Thoracic aorta (tissue), 2 donors: ENCODE measurements around the gene MBTPS1. TPM values are rescaled to one million over a fixed set of nuclear protein-coding genes. Genes with fewer than 3 reads are reported as not detected.

Experiments
- ATAC-seq: fragments of 150-250 bp; one replicate; pipeline ENCODE4 v1.8.0; 2017; ENCODE audit warnings: low read depth; ENCODE audit not compliant: insufficient number of reproducible peaks, low FRiP score
- DNase-seq: peaks from one replicate; pipeline ENCODE4 v3.0.0-alpha.2; 2020; ENCODE audit warnings: low spot score
- H3K27ac ChIP-seq, 2 donors: fragments of 200-600 bp; sonication (generic); 1 replicate in 1 of 2; 2 replicates in 1 of 2; pipeline ENCODE4 v1.5.1; 2016; ENCODE audit warnings: mild to moderate bottlenecking in 2 of 2, moderate library complexity in 2 of 2
- H3K27me3 ChIP-seq: fragments of 200-600 bp; sonication (generic); replicated peaks from 2 replicates; pipeline ENCODE4 v1.6.0; 2016; ENCODE audit warnings: mild to moderate bottlenecking; ENCODE audit not compliant: insufficient read depth
- H3K36me3 ChIP-seq: fragments of 200-600 bp; sonication (generic); one replicate; pipeline ENCODE4 v1.5.1; 2016
- H3K4me1 ChIP-seq, 2 donors: fragments of 200-600 bp; sonication (generic); 1 replicate in 1 of 2; 2 replicates in 1 of 2; pipeline versions ENCODE4 v1.5.1 to v1.6.0; 2016; ENCODE audit warnings: low read depth in 2 of 2, mild to moderate bottlenecking in 1 of 2; ENCODE audit not compliant: control insufficient read depth in 1 of 2
- H3K4me3 ChIP-seq: fragments of 200-600 bp; sonication (generic); 2 replicates; pipeline ENCODE4 v1.5.1; 2016; ENCODE audit warnings: mild to moderate bottlenecking
- H3K9me3 ChIP-seq: fragments of 200-600 bp; sonication (generic); 2 replicates; pipeline ENCODE4 v1.5.1; 2016
- total RNA-seq, 2 donors: library from RNA; depleted of rRNA; stranded (reverse); fragments of >200 nt; gene quantifications; one replicate each; pipeline versions ENCODE4 v1.1.0 to v1.2.3, GENCODE V29; 2016
- TF ChIP-seq, protein P1 (sequence below): fragments of 200-600 bp; sonication (generic); IDR thresholded peaks from one replicate; pipeline ENCODE4 v1.5.1; 2019; ENCODE audit warnings: antibody characterized with exemption

The MBTPS1 gene
- total RNA-seq, 2 donors from 2014 or later = 91.9 to 98.2 TPM

DNA sequence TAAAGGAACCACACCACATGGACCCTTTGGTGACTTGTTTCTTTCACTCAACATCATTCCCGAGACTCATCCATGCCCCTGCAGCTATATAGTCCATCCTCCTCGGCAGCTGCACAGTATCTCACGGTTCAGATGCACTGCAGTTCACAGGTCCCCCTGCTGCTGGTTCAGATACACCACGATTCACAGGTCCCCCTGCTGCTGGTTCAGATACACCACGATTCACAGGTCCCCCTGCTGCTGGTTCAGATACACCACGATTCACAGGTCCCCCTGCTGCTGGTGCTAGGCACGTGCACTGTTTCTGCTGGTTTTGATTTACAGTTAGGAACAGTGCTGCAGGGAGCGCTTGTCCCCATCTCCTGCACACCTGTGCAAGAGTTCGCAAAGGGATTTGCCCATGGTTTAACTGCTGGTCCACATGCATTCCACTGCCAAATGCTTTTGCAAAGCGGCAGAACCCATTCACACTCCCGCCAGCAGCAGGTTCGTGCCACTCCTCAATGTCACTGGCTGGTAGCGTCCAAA, 24.5 kb upstream of the MBTPS1 start:
- Histone ChIP-seq H3K27me3 (no peaks in the 10 kb centered on the region), H3K9me3 (no peaks in the 10 kb centered on the region), H3K36me3 (no peaks in the 10 kb centered on the region), H3K4me1 (peaks cover 3 to 13% of the 10 kb centered on the region in 2 donors), H3K27ac (no peak overlapping the region), H3K4me3 (no peak overlapping the region)
- ATAC-seq (no peak), DNase-seq (no peak)
- TF ChIP-seq, protein P1, sequence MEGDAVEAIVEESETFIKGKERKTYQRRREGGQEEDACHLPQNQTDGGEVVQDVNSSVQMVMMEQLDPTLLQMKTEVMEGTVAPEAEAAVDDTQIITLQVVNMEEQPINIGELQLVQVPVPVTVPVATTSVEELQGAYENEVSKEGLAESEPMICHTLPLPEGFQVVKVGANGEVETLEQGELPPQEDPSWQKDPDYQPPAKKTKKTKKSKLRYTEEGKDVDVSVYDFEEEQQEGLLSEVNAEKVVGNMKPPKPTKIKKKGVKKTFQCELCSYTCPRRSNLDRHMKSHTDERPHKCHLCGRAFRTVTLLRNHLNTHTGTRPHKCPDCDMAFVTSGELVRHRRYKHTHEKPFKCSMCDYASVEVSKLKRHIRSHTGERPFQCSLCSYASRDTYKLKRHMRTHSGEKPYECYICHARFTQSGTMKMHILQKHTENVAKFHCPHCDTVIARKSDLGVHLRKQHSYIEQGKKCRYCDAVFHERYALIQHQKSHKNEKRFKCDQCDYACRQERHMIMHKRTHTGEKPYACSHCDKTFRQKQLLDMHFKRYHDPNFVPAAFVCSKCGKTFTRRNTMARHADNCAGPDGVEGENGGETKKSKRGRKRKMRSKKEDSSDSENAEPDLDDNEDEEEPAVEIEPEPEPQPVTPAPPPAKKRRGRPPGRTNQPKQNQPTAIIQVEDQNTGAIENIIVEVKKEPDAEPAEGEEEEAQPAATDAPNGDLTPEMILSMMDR = no peak

DNA sequence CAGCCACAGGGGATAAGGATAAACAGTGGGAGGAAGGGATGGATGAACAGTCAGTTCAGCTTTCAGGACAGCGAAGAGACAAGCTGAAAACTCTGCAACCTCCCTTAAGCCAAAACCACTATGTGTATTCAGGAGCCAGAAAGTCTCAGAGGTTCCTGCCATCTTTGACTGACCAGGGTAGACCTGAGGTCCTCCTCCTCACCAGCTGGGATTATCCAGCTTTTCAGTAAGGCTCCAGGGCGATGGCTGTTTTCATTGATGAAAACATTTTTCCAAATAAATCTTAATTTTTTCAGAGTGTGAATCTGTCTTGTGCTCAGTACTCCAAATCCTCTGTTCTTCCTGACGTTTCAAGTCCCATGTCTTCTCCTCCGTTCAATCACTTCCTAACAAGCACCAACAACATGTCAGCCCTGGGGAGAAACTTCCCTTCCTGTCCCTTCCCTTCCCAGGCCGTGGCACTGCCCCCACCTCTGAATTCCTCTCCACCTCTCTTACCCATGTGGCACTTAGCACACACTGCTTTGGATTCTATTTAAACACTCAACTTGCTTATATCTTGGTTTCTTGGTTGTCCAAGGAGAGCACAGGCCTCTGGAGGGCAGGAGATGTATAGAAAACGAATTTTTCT, 23.0 kb upstream of the MBTPS1 start:
- Histone ChIP-seq H3K9me3 (no peaks in the 10 kb centered on the region), H3K4me1 (peaks cover 0 to 7% of the 10 kb centered on the region in 2 donors), H3K36me3 (no peaks in the 10 kb centered on the region), H3K27me3 (no peaks in the 10 kb centered on the region), H3K4me3 (no peak overlapping the region), H3K27ac (no peak overlapping the region)
- DNase-seq = no peak
- no peak for ATAC-seq
- TF ChIP-seq, protein P1 = no peak

DNA sequence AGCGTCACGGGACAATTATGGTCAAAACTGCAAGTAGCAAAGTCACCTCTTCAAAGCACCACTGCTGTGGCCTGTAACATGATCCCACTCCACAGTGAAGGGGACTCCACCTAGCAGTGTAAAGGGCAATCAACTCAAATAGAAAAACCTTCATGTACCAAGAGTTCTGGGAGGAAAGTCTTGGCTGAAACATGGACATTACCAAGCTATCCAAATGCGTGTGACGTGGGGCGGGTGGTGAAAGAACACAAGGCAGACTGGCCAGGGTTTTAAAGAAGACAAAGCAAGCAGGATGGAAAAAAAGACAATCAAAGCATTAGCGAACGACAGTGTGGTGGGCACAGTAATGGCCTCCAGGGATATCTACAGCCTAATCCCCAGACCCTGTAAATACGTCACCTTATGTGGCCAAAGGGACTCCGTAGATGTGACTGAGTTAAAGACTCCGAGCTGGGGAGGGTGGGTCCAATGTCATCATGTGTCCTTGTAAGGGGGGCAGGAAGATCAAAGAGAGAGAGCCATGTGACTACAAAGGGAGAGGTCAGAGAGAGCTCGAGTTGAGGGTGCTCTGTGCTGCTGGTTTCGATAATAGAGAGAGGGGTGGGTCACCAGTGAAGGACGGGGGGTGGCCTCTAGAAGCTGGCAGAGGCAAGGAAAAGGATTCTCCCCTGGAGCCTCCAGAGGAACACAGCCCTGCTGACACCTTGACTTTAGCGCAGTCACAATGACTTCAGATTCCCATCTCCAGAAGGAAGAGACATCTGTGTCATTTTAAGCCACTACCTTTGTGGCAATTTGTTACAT, 22.3 kb upstream of the MBTPS1 start:
- ATAC-seq (no peak), DNase-seq (no peak)
- TF ChIP-seq, protein P1 = no peak
- Histone ChIP-seq H3K36me3 (no peaks in the 10 kb centered on the region), H3K4me1 (peaks cover 0 to 4% of the 10 kb centered on the region in 2 donors), H3K9me3 (no peaks in the 10 kb centered on the region), H3K27ac (no peak overlapping the region), H3K4me3 (no peak overlapping the region), H3K27me3 (no peaks in the 10 kb centered on the region)

DNA sequence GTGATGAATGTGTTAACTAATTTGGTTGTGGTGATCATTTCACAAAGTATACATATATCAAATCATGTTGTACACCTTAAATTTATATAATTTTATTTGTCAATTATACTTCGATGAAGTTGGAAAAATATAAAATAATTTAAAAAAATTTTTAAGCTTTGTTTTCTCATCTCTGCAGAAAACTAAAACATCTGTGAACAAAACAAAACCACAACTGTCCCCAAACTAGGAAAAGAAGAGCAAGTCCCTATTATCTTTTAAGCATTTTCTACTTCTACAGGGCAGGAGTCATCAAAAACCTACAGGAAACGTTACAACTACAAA, 21.7 kb upstream of the MBTPS1 start:
- Histone ChIP-seq H3K27me3 (no peaks in the 10 kb centered on the region), H3K4me1 (no peaks in the 10 kb centered on the region), H3K9me3 (no peaks in the 10 kb centered on the region), H3K27ac (no peak overlapping the region), H3K36me3 (no peaks in the 10 kb centered on the region), H3K4me3 (no peak overlapping the region)
- DNase-seq (no peak), ATAC-seq (no peak)
- TF ChIP-seq, protein P1 = no peak

DNA sequence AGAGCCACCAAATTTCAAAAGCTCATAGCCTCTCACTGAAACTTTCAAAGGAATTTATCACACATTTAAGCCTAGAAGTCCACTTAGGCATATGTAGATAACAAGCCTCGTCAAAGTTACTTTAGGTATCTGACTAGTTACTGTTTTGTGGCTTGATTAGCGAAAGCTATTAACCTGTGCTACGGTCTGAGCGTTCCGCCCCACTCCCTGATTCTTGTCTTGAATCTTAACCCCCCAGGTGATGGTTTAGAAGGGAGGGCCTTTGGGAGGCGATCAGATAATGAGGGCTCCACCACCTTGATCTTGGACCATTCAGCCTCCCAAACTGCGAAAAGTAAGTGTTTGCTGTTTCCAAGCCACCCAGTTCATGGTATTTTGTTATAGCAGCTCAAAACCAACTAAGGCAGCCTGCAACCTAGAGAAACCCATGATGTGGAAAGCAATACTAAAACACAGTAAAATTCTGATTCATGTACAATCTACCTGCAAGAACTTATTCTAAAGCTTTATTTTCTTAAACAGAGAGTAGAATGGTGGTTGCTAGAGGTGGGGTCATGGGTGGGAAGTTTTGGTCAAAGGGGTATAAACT, 21.1 kb upstream of the MBTPS1 start:
- H3K9me3 ChIP-seq = no peaks in the 10 kb centered on the region
- H3K27me3 ChIP-seq = no peaks in the 10 kb centered on the region
- DNase-seq = no peak
- no peaks in the 10 kb centered on the region for H3K36me3 ChIP-seq
- ATAC-seq = no peak
- H3K4me3 ChIP-seq = no peak overlapping the region
- TF ChIP-seq, protein P1 = no peak
- no peak overlapping the region for H3K27ac ChIP-seq
- H3K4me1 ChIP-seq = no peaks in the 10 kb centered on the region
